ENCODE measurements around the gene GHITM.

The GHITM gene

GRCh38 chr10:84201682-84202081, 62.4 kb downstream of the GHITM start:
- DNase-seq = no peak

- DNase-seq = no peak
Observed at GRCh38 chr10:84202349-84202748, 63.0 kb downstream of the GHITM start.

All from stimulated activated CD4-positive, alpha-beta T cell treated with anti-CD3 and anti-CD28 coated beads, Interleukin-2, amount 100 ng/mL, for 48 hours (primary cell).